Mucosa of descending colon (tissue), 3 donors: ENCODE results near the gene RNF8. TPM values are rescaled to one million over a fixed set of nuclear protein-coding genes. Genes with fewer than 3 reads are reported as not detected.
A peak's percentile ranks its signal among the peaks of the same experiment; 100 is the strongest.

ENCODE experiments used
- ATAC-seq: fragments of 200-7000 bp; cut with Tn5 transposase; one replicate; pipeline ENCODE4 v1.9.1; 2020; ENCODE audit warnings: mild to moderate bottlenecking, moderate library complexity
- DNase-seq, 3 donors: peaks; one replicate each; pipeline ENCODE4 v3.0.0-alpha.2; 2020
- H3K36me3 ChIP-seq: fragments of 200-600 bp; one replicate; pipeline ENCODE4 v1.8.0; 2021; ENCODE audit warnings: low read depth, mild to moderate bottlenecking
- H3K4me1 ChIP-seq: fragments of 200-600 bp; one replicate; pipeline ENCODE4 v1.8.0; 2021; ENCODE audit warnings: low read depth, mild to moderate bottlenecking
- H3K4me3 ChIP-seq: fragments of 200-600 bp; one replicate; pipeline ENCODE4 v1.8.0; 2021; ENCODE audit warnings: mild to moderate bottlenecking
- H3K9me3 ChIP-seq: fragments of 200-600 bp; one replicate; pipeline ENCODE4 v1.8.0; 2021; ENCODE audit warnings: mild to moderate bottlenecking
- intact Hi-C, 2 donors: fragments of 100-400 bp; cut with DNase I in 1 of 2; cut with micrococcal nuclease in 1 of 2; formaldehyde crosslinking; loops; one replicate each; pipeline versions ENCODE4 v1.11.0 to v1.11.1; 2022; cut with DNase I, micrococcal nuclease
- total RNA-seq, 3 donors: library from RNA; stranded (reverse); fragmentation: NEBNext Ultra II Directional in 2 of 3; extraction: Animal tissue kit (Norgen Biotek cat#: 25700) in 2 of 3; gene quantifications; one replicate each; pipeline versions ENCODE4 v1.2.1 to v1.2.4, GENCODE V29; 2021 to 2023
- TF ChIP-seq, protein P1 (sequence below): fragments of 200-600 bp; IDR thresholded peaks from one replicate; pipeline ENCODE4 v1.8.0; 2022; ENCODE audit warnings: antibody characterized with exemption, mild to moderate bottlenecking
- donor health status: DM: no; HTN: no; CAD: no; lungs with moderate emphysema.
- donor health status: DM: no; HTN: no; CAD: no.
- donor health status: DM: no; HTN: yes; CAD: no.

RNF8 gene
- total RNA-seq, 3 donors from 2014 or later, result 11.2 to 16.3 (median 11.4) TPM

DNA sequence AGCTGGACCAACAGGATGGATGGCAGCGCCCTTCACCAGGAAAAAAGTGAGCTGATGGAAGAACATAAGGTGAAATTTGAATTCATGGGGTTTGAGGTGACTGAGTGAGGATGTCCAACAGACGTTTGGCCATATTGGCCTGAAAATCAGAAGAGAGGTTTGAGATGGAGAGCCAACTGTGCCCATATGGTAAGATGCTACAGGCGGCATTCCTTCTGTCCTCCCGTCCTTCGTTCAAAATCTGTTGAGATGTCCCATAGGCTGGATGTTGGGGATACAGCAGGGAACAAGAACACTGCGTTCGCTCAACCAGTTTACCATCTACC lies 78.8 kb downstream of the RNF8 start:
- H3K4me1 ChIP-seq, result peaks cover 17% of the 10 kb centered on the region
- TF ChIP-seq, protein P1, sequence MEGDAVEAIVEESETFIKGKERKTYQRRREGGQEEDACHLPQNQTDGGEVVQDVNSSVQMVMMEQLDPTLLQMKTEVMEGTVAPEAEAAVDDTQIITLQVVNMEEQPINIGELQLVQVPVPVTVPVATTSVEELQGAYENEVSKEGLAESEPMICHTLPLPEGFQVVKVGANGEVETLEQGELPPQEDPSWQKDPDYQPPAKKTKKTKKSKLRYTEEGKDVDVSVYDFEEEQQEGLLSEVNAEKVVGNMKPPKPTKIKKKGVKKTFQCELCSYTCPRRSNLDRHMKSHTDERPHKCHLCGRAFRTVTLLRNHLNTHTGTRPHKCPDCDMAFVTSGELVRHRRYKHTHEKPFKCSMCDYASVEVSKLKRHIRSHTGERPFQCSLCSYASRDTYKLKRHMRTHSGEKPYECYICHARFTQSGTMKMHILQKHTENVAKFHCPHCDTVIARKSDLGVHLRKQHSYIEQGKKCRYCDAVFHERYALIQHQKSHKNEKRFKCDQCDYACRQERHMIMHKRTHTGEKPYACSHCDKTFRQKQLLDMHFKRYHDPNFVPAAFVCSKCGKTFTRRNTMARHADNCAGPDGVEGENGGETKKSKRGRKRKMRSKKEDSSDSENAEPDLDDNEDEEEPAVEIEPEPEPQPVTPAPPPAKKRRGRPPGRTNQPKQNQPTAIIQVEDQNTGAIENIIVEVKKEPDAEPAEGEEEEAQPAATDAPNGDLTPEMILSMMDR, result no peak
- no peak for DNase-seq
- no peaks in the 10 kb centered on the region for H3K9me3 ChIP-seq
- no peaks in the 10 kb centered on the region for H3K36me3 ChIP-seq
- peak overlapping the region; percentile 90 for H3K4me3 ChIP-seq
- intact Hi-C loops, result no loop called here
- no peak for ATAC-seq

DNA sequence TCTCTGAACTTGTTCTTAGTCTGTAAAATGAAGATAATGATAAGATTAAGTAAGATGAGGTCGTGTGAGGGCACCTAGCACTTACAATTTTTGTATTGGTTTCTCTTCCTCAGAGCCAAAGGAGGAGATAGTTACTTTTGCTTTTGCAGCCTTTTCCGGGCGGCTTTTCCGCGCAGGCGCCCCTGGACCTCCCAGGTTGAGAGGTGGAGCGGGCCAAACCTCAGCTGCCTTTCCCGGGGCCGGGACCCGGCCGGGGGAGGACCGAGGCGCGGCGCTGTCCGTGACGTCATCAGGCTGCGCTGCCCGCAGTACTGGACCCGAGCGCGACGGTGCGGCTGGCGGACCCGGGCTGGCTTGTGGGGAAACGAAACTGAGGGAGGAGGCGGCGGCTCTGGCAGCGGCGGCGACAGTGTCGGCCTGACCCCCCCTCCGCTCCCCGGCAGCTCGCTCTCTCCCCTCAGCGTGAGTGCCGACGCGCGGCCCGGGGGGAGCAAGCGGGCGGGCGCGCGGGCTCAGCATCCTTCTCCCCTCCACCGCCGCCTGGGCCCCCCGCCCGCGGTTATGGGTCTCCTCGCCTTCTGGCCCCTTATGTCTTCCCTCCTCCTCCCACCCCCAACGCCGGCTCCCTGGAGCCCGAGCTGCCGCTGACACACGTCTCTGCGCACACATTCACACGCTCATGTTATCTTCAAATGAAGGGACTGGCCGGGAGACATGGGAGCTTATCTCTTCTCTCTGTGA lies 79.3 kb downstream of the RNF8 start, which contains the start of gene CMTR1:
CMTR1 (plus strand) TSS at position 306 of the 741 bp plus-strand sequence. CDS start 2,409 bp downstream, outside the sequence.
- intact Hi-C loops, result no loop called here
- Histone ChIP-seq H3K4me3 (peak within 1 kb of the TSS; percentile 90), H3K4me1 (peaks cover 17% of the 10 kb centered on the region), H3K36me3 (no peaks in the 10 kb centered on the region), H3K9me3 (no peaks in the 10 kb centered on the region)
- DNase-seq (peak; percentile 95 to 98 (median 97)), ATAC-seq (peak; percentile 99)
- TF ChIP-seq, protein P1, result no peak

DNA sequence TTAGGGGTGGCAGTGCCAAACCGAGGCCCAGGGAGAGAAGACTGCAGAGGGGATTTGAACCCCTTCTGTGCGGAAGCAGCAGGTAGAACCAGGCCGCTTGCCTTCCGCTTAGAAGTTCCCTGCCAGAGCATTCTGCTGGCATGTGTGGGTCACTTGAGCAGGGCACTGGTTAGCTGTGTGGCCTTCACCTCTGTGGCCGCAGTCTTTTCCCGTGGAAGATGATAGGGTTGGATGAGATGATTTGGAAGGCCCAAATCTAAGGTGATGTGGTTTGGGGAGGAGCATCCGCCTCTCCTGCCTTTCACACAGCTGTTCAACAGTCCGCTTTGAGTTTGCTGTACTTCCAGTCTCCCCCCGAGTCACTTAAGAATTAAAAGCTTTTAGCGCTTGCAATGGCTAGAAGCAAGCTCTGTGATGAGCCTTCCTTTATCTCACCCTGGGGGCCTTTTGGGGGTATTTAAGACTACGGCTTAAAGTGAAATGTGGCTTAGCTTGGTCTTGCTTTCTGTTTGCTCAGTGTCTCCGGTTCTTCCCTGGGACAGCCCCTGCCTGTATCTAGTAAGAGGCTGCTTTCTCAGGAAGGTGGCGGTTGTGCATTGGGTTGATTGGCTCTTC lies 80.0 kb downstream of the RNF8 start:
- Histone ChIP-seq H3K4me1 (peaks cover 17% of the 10 kb centered on the region), H3K36me3 (no peaks in the 10 kb centered on the region), H3K9me3 (no peaks in the 10 kb centered on the region), H3K4me3 (peak overlapping the region; percentile 90)
- TF ChIP-seq, protein P1, result no peak
- DNase-seq, result peak in 1 of 3 donors; percentile 53
- intact Hi-C loops, result no loop called here
- ATAC-seq, result peak; percentile 53

DNA sequence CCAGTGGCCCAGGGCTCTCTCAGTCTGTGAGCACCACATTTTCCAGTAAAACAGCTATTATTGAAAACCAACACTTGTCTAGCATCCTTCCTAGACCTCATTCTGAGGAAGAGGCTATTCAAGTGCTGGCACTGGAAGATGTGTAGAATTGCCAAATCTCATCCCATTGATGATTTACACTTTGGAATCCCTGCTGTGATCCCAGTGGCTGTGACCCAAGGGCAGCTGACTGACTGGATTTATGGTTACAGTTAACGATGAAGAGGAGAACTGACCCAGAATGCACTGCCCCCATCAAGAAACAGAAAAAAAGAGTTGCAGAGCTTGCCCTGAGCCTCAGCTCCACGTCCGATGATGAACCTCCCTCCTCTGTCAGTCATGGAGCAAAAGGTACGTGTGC lies 81.6 kb downstream of the RNF8 start:
- DNase-seq (no peak), ATAC-seq (no peak)
- Histone ChIP-seq H3K9me3 (no peaks in the 10 kb centered on the region), H3K36me3 (no peaks in the 10 kb centered on the region), H3K4me1 (peaks cover 17% of the 10 kb centered on the region), H3K4me3 (no peak overlapping the region)
- intact Hi-C loops, result no loop called here
- TF ChIP-seq, protein P1, result no peak

DNA sequence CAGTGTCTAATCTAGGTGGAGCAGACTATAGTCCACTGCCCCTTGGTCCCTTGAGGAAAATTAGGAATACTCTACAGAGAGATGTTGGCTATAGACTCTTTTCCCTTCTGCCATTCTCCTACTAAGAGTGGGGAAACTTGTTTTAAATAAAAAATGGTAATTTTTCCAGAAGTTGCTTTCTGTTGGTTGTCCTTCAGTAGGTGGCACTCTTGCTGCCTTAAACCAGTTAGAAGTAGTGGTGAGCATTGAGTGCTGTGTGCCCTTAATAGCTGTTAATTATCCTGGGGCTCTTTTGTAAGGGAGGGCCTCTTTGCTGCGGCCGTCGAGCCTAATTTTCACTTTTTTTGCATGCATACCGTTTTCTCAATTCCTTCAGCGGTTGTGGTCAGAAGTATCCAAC lies 82.0 kb downstream of the RNF8 start:
- no peak for ATAC-seq
- intact Hi-C loops, result no loop called here
- Histone ChIP-seq H3K4me1 (peaks cover 17% of the 10 kb centered on the region), H3K36me3 (no peaks in the 10 kb centered on the region), H3K9me3 (no peaks in the 10 kb centered on the region), H3K4me3 (no peak overlapping the region)
- TF ChIP-seq, protein P1, result no peak
- no peak for DNase-seq
